Measurements from ENCODE around the gene ERH.

Gene ERH

GRCh38 chr14:69351385-69351784 lies 46.7 kb downstream of the ERH start:
- Histone ChIP-seq H3K4me3 (ENCODE audit: low read depth in 1 of 2, low read length in 1 of 2) (no peak overlapping the region), H3K27ac (no peak overlapping the region), H3K9me3 (no peaks in the 10 kb centered on the region), H3K4me1 (ENCODE audit: control insufficient read depth in 1 of 2, insufficient read depth in 1 of 2, low read depth in 1 of 2, low read length in 1 of 2) (no peaks in the 10 kb centered on the region), H3K27me3 (no peaks in the 10 kb centered on the region), H3K36me3 (no peaks in the 10 kb centered on the region)
- TF ChIP-seq, protein P1, sequence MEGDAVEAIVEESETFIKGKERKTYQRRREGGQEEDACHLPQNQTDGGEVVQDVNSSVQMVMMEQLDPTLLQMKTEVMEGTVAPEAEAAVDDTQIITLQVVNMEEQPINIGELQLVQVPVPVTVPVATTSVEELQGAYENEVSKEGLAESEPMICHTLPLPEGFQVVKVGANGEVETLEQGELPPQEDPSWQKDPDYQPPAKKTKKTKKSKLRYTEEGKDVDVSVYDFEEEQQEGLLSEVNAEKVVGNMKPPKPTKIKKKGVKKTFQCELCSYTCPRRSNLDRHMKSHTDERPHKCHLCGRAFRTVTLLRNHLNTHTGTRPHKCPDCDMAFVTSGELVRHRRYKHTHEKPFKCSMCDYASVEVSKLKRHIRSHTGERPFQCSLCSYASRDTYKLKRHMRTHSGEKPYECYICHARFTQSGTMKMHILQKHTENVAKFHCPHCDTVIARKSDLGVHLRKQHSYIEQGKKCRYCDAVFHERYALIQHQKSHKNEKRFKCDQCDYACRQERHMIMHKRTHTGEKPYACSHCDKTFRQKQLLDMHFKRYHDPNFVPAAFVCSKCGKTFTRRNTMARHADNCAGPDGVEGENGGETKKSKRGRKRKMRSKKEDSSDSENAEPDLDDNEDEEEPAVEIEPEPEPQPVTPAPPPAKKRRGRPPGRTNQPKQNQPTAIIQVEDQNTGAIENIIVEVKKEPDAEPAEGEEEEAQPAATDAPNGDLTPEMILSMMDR (IDR thresholded peaks at IDR 0.05), result no peak

DNA sequence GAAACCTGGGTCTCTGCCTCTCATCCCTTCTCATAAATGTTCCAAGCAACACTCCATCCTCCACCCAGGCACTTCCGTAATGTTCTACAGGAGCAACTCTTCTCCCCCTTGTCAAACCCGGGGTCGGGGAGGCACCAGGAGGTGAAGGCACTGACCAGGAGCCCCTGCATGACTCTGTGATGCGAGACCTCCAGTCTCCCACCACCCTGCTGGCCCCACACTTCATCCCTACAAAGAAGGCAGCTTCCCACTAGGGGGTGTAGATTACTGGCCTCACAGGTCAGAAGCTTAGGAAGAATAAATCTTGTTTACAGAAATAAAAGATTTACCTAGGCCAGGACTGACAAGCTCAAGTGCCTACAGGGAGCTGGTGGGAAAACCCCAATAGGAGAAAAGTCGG lies 47.2 kb downstream of the ERH start:
- Histone ChIP-seq H3K9me3 (no peaks in the 10 kb centered on the region), H3K4me3 (ENCODE audit: low read depth in 1 of 2, low read length in 1 of 2) (no peak overlapping the region), H3K27ac (no peak overlapping the region), H3K27me3 (no peaks in the 10 kb centered on the region), H3K36me3 (no peaks in the 10 kb centered on the region), H3K4me1 (ENCODE audit: control insufficient read depth in 1 of 2, insufficient read depth in 1 of 2, low read depth in 1 of 2, low read length in 1 of 2) (no peaks in the 10 kb centered on the region)
- TF ChIP-seq, protein P1 (IDR thresholded peaks at IDR 0.05), result no peak

- Histone ChIP-seq H3K4me3 (ENCODE audit: low read depth in 1 of 2, low read length in 1 of 2) (no peak overlapping the region), H3K4me1 (ENCODE audit: control insufficient read depth in 1 of 2, insufficient read depth in 1 of 2, low read depth in 1 of 2, low read length in 1 of 2) (no peaks in the 10 kb centered on the region), H3K27me3 (peaks cover 3% of the 10 kb centered on the region), H3K9me3 (no peaks in the 10 kb centered on the region), H3K27ac (no peak overlapping the region), H3K36me3 (no peaks in the 10 kb centered on the region)
- TF ChIP-seq, protein P1 (IDR thresholded peaks at IDR 0.05), result no peak
Measured at GRCh38 chr14:69349091-69349777, 48.9 kb downstream of the ERH start.

DNA sequence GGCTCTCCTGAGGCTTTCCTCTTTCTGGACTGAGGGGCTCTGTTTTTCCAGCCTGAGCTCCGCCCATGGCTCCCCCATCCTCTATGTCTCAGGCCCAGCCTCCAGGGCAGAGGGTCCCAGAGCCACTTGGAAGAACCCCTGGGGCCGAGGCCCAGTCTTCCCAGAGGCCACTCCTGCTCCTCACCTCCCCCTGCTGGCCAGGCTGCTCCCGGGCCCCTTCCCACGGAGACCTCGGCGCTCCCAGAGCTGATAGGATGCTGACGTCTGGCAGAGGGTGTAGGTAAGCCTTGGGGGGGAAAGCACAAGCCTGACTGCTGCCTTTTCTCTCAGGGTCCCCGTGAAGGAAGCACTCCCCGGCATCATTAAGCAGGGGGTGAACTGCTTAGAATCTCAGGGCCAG lies 51.4 kb downstream of the ERH start:
- no peaks in the 10 kb centered on the region for H3K9me3 ChIP-seq
- H3K36me3 ChIP-seq, result no peaks in the 10 kb centered on the region
- H3K27me3 ChIP-seq, result peaks cover 6% of the 10 kb centered on the region
- TF ChIP-seq, protein P1 (IDR thresholded peaks at IDR 0.05), result no peak
- no peak overlapping the region for H3K4me3 ChIP-seq (ENCODE audit: low read depth in 1 of 2, low read length in 1 of 2)
- H3K27ac ChIP-seq, result no peak overlapping the region
- no peaks in the 10 kb centered on the region for H3K4me1 ChIP-seq (ENCODE audit: control insufficient read depth in 1 of 2, insufficient read depth in 1 of 2, low read depth in 1 of 2, low read length in 1 of 2)

- Histone ChIP-seq H3K9me3 (no peaks in the 10 kb centered on the region), H3K4me1 (ENCODE audit: control insufficient read depth in 1 of 2, insufficient read depth in 1 of 2, low read depth in 1 of 2, low read length in 1 of 2) (no peaks in the 10 kb centered on the region), H3K27me3 (peaks cover 6% of the 10 kb centered on the region), H3K27ac (no peak overlapping the region), H3K4me3 (ENCODE audit: low read depth in 1 of 2, low read length in 1 of 2) (no peak overlapping the region), H3K36me3 (no peaks in the 10 kb centered on the region)
- TF ChIP-seq, protein P1 (IDR thresholded peaks at IDR 0.05), result no peak
Measured at GRCh38 chr14:69345402-69345801, 52.7 kb downstream of the ERH start.

Data from neutrophil (primary cell).